Measurements from ENCODE around the gene ZNF559.

ZNF559 gene

DNA sequence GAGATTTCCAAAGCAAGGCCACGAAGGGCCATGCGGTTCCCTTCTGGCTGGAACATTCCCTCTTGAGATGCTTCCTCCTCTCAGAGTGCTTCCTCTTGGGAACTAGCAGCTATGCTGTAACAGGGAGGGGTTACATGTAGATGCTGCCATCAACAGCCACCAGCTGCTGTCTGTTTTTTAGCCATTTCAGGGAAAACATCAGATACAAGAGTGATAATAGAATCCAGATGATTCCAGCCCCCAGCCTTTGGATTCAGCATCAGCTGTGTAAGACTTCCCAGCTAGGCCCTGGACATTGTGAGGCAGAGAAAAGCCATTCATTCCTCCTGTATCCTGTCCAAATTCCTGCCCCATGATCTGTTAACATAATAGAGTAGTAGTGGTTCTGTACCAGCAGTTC, 30.7 kb downstream of the ZNF559 start:
- H3K9ac ChIP-seq = no peak overlapping the region
- no peaks in the 10 kb centered on the region for H3K4me1 ChIP-seq (ENCODE audit: low read depth, poor library complexity, severe bottlenecking)
- H2AFZ ChIP-seq (ENCODE audit: low read depth) = no peak overlapping the region
- no peaks in the 10 kb centered on the region for H3K27me3 ChIP-seq (ENCODE audit: insufficient read depth, low read depth)
- H3K4me3 ChIP-seq (IDR thresholded peaks at IDR 0.05; ENCODE audit: insufficient read depth, low read depth, low read length) = no peak overlapping the region
- H3K36me3 ChIP-seq (ENCODE audit: insufficient read depth) = no peaks in the 10 kb centered on the region
- no peak overlapping the region for H3K4me2 ChIP-seq
- no peaks in the 10 kb centered on the region for H4K20me1 ChIP-seq (ENCODE audit: insufficient read depth)
- no peak overlapping the region for H3K27ac ChIP-seq
- no peaks in the 10 kb centered on the region for H3K79me2 ChIP-seq (ENCODE audit: insufficient read depth, low read depth)
- TF ChIP-seq, protein P1, sequence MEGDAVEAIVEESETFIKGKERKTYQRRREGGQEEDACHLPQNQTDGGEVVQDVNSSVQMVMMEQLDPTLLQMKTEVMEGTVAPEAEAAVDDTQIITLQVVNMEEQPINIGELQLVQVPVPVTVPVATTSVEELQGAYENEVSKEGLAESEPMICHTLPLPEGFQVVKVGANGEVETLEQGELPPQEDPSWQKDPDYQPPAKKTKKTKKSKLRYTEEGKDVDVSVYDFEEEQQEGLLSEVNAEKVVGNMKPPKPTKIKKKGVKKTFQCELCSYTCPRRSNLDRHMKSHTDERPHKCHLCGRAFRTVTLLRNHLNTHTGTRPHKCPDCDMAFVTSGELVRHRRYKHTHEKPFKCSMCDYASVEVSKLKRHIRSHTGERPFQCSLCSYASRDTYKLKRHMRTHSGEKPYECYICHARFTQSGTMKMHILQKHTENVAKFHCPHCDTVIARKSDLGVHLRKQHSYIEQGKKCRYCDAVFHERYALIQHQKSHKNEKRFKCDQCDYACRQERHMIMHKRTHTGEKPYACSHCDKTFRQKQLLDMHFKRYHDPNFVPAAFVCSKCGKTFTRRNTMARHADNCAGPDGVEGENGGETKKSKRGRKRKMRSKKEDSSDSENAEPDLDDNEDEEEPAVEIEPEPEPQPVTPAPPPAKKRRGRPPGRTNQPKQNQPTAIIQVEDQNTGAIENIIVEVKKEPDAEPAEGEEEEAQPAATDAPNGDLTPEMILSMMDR (conservative IDR thresholded peaks at IDR 0.05; ENCODE audit: low read depth, low read length) = no peak

DNA sequence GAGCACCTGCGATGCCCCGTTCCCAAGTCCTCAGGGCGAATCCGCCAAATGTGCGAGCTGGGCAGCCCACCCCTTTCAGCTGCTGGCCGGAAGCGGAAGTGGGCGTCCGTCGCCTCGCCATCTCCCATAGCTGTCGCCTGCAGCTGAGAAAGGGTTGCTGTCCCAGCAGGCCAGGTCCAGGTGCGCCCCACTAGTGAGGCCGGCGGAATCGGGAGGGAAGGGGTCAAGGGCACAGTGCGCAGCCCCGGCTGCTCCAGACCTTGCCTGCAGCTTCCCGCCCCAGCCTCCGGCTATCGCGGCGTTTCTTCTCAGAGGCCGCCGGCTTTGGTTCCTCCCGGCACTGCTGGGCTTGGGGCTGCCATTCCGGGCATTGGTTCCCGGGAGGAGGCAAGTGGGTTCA, 38.9 kb downstream of the ZNF559 start, which contains the start of gene ZNF177:
ZNF177 (plus strand) TSS at position 109 of the 400 bp plus-strand sequence. CDS start 15,299 bp downstream, outside the sequence.
- no peak within 1 kb of the TSS for H3K4me3 ChIP-seq (IDR thresholded peaks at IDR 0.05; ENCODE audit: insufficient read depth, low read depth, low read length)
- no peak within 1 kb of the TSS for H3K4me2 ChIP-seq
- no peaks in the 10 kb centered on the region for H3K79me2 ChIP-seq (ENCODE audit: insufficient read depth, low read depth)
- no peak within 1 kb of the TSS for H3K27ac ChIP-seq
- H4K20me1 ChIP-seq (ENCODE audit: insufficient read depth) = no peaks in the 10 kb centered on the region
- no peak within 1 kb of the TSS for H2AFZ ChIP-seq (ENCODE audit: low read depth)
- no peaks in the 10 kb centered on the region for H3K36me3 ChIP-seq (ENCODE audit: insufficient read depth)
- H3K27me3 ChIP-seq (ENCODE audit: insufficient read depth, low read depth) = no peaks in the 10 kb centered on the region
- H3K4me1 ChIP-seq (ENCODE audit: low read depth, poor library complexity, severe bottlenecking) = no peaks in the 10 kb centered on the region
- H3K9ac ChIP-seq = no peak within 1 kb of the TSS
- TF ChIP-seq, protein P1 (conservative IDR thresholded peaks at IDR 0.05; ENCODE audit: low read depth, low read length) = no peak

DNA sequence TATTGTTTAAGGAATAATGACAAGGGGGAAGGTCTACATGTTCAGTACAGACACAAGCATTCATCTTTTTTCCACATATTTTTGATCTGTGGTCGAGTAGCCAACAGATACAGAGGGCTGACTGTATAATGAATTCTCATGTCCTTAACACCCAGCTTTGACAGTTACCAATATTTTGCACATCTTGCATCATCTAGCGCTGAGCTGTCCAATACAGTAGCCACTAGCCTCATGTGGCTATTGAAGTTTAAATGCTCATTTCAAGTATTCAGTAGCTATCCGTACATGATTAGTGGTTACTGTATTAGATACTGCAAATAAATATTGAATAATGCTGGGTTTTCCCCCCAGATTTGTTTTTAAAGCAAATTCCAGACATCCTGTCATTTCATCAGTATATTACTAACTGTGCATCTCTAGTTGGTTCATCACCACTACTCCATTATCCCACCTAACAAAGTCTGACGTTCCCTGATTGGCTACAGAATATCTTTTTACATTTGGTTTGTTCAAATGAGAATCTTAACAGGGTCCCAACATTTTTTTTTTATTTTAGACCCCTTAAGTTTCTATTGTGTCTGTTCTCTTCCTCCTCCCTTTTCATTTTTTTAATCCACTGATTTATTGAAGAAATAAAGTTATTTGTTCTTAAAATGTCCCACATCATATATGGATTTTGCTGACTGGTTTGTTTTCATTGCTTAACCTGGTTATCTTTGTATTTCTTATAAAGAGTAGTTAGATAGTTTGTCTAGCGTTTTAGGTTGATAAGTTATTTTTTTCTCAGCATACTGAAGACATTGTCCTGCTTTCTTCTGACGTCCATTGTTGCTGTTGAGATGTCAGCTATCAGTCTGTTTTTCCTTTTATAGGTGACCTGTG, 47.0 kb downstream of the ZNF559 start:
- H3K27me3 ChIP-seq (ENCODE audit: insufficient read depth, low read depth) = no peaks in the 10 kb centered on the region
- no peaks in the 10 kb centered on the region for H3K36me3 ChIP-seq (ENCODE audit: insufficient read depth)
- H3K4me3 ChIP-seq (IDR thresholded peaks at IDR 0.05; ENCODE audit: insufficient read depth, low read depth, low read length) = no peak overlapping the region
- H3K79me2 ChIP-seq (ENCODE audit: insufficient read depth, low read depth) = no peaks in the 10 kb centered on the region
- no peak overlapping the region for H3K4me2 ChIP-seq
- no peak overlapping the region for H2AFZ ChIP-seq (ENCODE audit: low read depth)
- H3K9ac ChIP-seq = no peak overlapping the region
- TF ChIP-seq, protein P1 (conservative IDR thresholded peaks at IDR 0.05; ENCODE audit: low read depth, low read length) = no peak
- H4K20me1 ChIP-seq (ENCODE audit: insufficient read depth) = no peaks in the 10 kb centered on the region
- no peak overlapping the region for H3K27ac ChIP-seq
- no peaks in the 10 kb centered on the region for H3K4me1 ChIP-seq (ENCODE audit: low read depth, poor library complexity, severe bottlenecking)

DNA sequence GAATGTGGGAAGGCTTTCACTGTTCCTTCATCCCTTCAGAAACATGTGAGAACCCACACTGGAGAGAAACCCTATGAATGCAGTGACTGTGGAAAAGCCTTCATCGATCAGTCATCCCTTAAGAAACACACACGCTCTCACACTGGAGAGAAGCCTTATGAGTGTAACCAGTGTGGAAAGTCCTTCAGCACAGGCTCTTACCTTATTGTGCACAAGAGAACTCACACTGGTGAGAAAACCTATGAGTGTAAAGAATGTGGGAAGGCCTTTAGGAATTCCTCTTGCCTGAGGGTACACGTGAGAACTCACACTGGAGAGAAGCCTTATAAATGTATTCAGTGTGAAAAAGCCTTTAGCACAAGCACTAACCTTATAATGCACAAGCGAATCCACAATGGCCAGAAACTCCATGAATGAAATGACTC, 57.4 kb downstream of the ZNF559 start:
- Histone ChIP-seq H3K4me2 (no peak overlapping the region), H3K4me3 (IDR thresholded peaks at IDR 0.05; ENCODE audit: insufficient read depth, low read depth, low read length) (no peak overlapping the region), H3K4me1 (ENCODE audit: low read depth, poor library complexity, severe bottlenecking) (no peaks in the 10 kb centered on the region), H3K27me3 (ENCODE audit: insufficient read depth, low read depth) (no peaks in the 10 kb centered on the region), H3K27ac (no peak overlapping the region), H3K9ac (no peak overlapping the region), H3K79me2 (ENCODE audit: insufficient read depth, low read depth) (no peaks in the 10 kb centered on the region), H2AFZ (ENCODE audit: low read depth) (no peak overlapping the region), H4K20me1 (ENCODE audit: insufficient read depth) (no peaks in the 10 kb centered on the region), H3K36me3 (ENCODE audit: insufficient read depth) (no peaks in the 10 kb centered on the region)
- TF ChIP-seq, protein P1 (conservative IDR thresholded peaks at IDR 0.05; ENCODE audit: low read depth, low read length) = no peak
